Upper lobe of right lung (tissue), 1 donor: ENCODE results near the gene LDAH. TPM values are rescaled to one million over a fixed set of nuclear protein-coding genes. Genes with fewer than 3 reads are reported as not detected.

Experiments
- ATAC-seq: fragments of 200-7000 bp; cut with Tn5 transposase; one replicate; pipeline ENCODE4 v1.9.1; 2020; ENCODE audit warnings: mild to moderate bottlenecking, moderate library complexity
- DNase-seq: peaks from one replicate; pipeline ENCODE4 v3.0.0-alpha.2; 2020
- H3K27ac ChIP-seq: fragments of 200-600 bp; one replicate; pipeline ENCODE4 v1.8.0; 2022
- H3K27me3 ChIP-seq: fragments of 200-600 bp; one replicate; pipeline ENCODE4 v1.8.0; 2022; ENCODE audit warnings: mild to moderate bottlenecking
- H3K36me3 ChIP-seq: fragments of 200-600 bp; one replicate; pipeline ENCODE4 v1.8.0; 2022
- H3K4me1 ChIP-seq: fragments of 200-600 bp; one replicate; pipeline ENCODE4 v1.8.0; 2022
- H3K4me3 ChIP-seq: fragments of 200-600 bp; one replicate; pipeline ENCODE4 v1.8.0; 2022; ENCODE audit warnings: mild to moderate bottlenecking
- H3K9me3 ChIP-seq: fragments of 200-600 bp; one replicate; pipeline ENCODE4 v1.8.0; 2022
- intact Hi-C: fragments of 100-400 bp; cut with DNase I; formaldehyde crosslinking; loops from one replicate; pipeline ENCODE4 v1.11.0; 2022
- total RNA-seq: library from RNA; stranded (reverse); fragmentation: NEBNext Ultra II Directional; extraction: Animal tissue kit (Norgen Biotek cat#: 25700); gene quantifications from one replicate; pipeline ENCODE4 v1.2.1, GENCODE V29; 2021
- TF ChIP-seq, protein P1 (sequence below): fragments of 200-600 bp; IDR thresholded peaks from one replicate; pipeline ENCODE4 v1.8.0; 2022; ENCODE audit warnings: antibody characterized with exemption
- donor health status: DM: no; HTN: yes; CAD: no; lungs with severe emphysema.

LDAH gene
- total RNA-seq, 1 donor from 2014 or later = 17.9 TPM

- no peak overlapping the region for H3K4me3 ChIP-seq
- no peaks in the 10 kb centered on the region for H3K9me3 ChIP-seq
- ATAC-seq = no peak
- no peaks in the 10 kb centered on the region for H3K27me3 ChIP-seq
- H3K36me3 ChIP-seq = no peaks in the 10 kb centered on the region
- peaks cover 4% of the 10 kb centered on the region for H3K4me1 ChIP-seq
- H3K27ac ChIP-seq = no peak overlapping the region
- intact Hi-C loops = no loop called here
- TF ChIP-seq, protein P1, sequence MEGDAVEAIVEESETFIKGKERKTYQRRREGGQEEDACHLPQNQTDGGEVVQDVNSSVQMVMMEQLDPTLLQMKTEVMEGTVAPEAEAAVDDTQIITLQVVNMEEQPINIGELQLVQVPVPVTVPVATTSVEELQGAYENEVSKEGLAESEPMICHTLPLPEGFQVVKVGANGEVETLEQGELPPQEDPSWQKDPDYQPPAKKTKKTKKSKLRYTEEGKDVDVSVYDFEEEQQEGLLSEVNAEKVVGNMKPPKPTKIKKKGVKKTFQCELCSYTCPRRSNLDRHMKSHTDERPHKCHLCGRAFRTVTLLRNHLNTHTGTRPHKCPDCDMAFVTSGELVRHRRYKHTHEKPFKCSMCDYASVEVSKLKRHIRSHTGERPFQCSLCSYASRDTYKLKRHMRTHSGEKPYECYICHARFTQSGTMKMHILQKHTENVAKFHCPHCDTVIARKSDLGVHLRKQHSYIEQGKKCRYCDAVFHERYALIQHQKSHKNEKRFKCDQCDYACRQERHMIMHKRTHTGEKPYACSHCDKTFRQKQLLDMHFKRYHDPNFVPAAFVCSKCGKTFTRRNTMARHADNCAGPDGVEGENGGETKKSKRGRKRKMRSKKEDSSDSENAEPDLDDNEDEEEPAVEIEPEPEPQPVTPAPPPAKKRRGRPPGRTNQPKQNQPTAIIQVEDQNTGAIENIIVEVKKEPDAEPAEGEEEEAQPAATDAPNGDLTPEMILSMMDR = no peak
- no peak for DNase-seq
Measured at GRCh38 chr2:20747317-20747716, 75.6 kb downstream of the LDAH start.

DNA sequence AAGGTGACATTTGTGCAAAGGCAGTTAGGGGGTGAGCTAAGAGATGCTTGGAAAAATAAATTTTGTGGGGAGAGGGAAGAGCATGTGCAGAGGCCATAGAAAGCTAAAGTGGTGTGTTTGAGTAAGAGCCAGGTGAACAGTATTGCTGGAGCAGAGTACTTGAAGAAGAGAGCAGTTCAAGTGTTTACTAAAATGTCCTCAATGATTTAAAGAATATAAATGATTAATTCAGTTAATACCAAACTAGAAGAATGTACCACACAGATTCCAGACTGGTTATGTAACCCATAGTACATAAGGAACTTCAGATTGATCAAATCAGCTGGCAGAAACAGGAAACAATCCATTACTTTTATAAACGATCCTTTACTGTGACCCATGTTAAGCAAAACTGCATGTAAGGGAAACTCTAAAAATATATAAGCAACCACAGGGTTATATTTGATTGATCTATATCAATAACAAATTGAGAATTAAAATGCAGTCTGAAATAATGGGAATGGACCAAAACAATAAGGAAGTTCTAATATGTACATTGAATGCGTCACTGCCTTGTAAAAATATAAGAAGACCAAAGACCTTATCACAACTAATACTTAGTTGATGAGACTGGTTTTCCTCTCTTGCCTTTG is 76.9 kb downstream of the LDAH start:
- intact Hi-C loops = no loop called here
- ATAC-seq (peak; percentile 86), DNase-seq (no peak)
- Histone ChIP-seq H3K27me3 (no peaks in the 10 kb centered on the region), H3K4me1 (peaks cover 4% of the 10 kb centered on the region), H3K27ac (no peak overlapping the region), H3K36me3 (no peaks in the 10 kb centered on the region), H3K4me3 (no peak overlapping the region), H3K9me3 (no peaks in the 10 kb centered on the region)
- TF ChIP-seq, protein P1 = no peak

- ATAC-seq (no peak), DNase-seq (no peak)
- H3K27me3 ChIP-seq = no peaks in the 10 kb centered on the region
- H3K9me3 ChIP-seq = no peaks in the 10 kb centered on the region
- H3K27ac ChIP-seq = no peak overlapping the region
- intact Hi-C loops = no loop called here
- peaks cover 4% of the 10 kb centered on the region for H3K4me1 ChIP-seq
- H3K4me3 ChIP-seq = no peak overlapping the region
- no peaks in the 10 kb centered on the region for H3K36me3 ChIP-seq
- TF ChIP-seq, protein P1 = no peak
Measured at GRCh38 chr2:20744366-20745335, 78.2 kb downstream of the LDAH start.

GRCh38 chr2:20738772-20739171 is 84.1 kb downstream of the LDAH start:
- no peaks in the 10 kb centered on the region for H3K36me3 ChIP-seq
- TF ChIP-seq, protein P1 = no peak
- ATAC-seq = no peak
- H3K27me3 ChIP-seq = no peaks in the 10 kb centered on the region
- H3K4me3 ChIP-seq = no peak overlapping the region
- no peak overlapping the region for H3K27ac ChIP-seq
- H3K4me1 ChIP-seq = no peaks in the 10 kb centered on the region
- DNase-seq = no peak
- H3K9me3 ChIP-seq = no peaks in the 10 kb centered on the region
- intact Hi-C loops = no loop called here

GRCh38 chr2:20737505-20737904 is 85.4 kb downstream of the LDAH start:
- H3K27ac ChIP-seq = no peak overlapping the region
- no peaks in the 10 kb centered on the region for H3K36me3 ChIP-seq
- no peaks in the 10 kb centered on the region for H3K4me1 ChIP-seq
- intact Hi-C loops = no loop called here
- H3K27me3 ChIP-seq = no peaks in the 10 kb centered on the region
- DNase-seq (no peak), ATAC-seq (no peak)
- no peaks in the 10 kb centered on the region for H3K9me3 ChIP-seq
- no peak overlapping the region for H3K4me3 ChIP-seq
- TF ChIP-seq, protein P1 = no peak
